Common myeloid progenitor, CD34-positive (primary cell): ENCODE measurements around the gene KIF17.
A peak's percentile ranks its signal among the peaks of the same experiment; 100 is the strongest.

Source experiments
- CTCF ChIA-PET: fragments of 350-600 bp; sonication (Branson Sonifier 250); formaldehyde crosslinking; loops from one replicate; lab custom pipeline; 2021; ENCODE audit warnings: antibody characterized with exemption; lab: Charles Lee
- POLR2A ChIA-PET: fragments of 350-600 bp; sonication (Branson Sonifier 250); formaldehyde crosslinking; loops from one replicate; lab custom pipeline; 2021; ENCODE audit warnings: antibody characterized with exemption; lab: Charles Lee
- DNase-seq, 3 donors: peaks; one replicate each; pipeline versions ENCODE4 v3.0.0 to v3.0.0-alpha.2; 2013
- H3K27ac ChIP-seq, 2 experiments: 1 replicate in 1 of 2; 2 replicates in 1 of 2; pipeline ENCODE4 v1.7.0; 2013; ENCODE audit warnings: inconsistent platforms in 2 of 2, low read length in 2 of 2, mild to moderate bottlenecking in 2 of 2, low read depth in 1 of 2, moderate library complexity in 1 of 2; ENCODE audit not compliant: severe bottlenecking in 2 of 2, insufficient read depth in 1 of 2, poor library complexity in 1 of 2
- H3K27me3 ChIP-seq, 5 experiments: replicated peaks in 2 of 5; 1 replicate in 3 of 5; 2 replicates in 2 of 5; pipeline versions ENCODE4 v1.6.1 to v1.7.0; 2013; ENCODE audit warnings: low read length in 4 of 5, mild to moderate bottlenecking in 2 of 5, moderate library complexity in 2 of 5, inconsistent platforms in 1 of 5; ENCODE audit not compliant: insufficient read depth in 5 of 5, control insufficient read depth in 4 of 5
- H3K36me3 ChIP-seq, 4 experiments: 1 replicate in 2 of 4; 2 replicates in 2 of 4; pipeline versions ENCODE4 v1.6.1 to v1.7.0; 2013; ENCODE audit warnings: low read length in 3 of 4, control low read depth in 1 of 4, mild to moderate bottlenecking in 1 of 4; ENCODE audit not compliant: control insufficient read depth in 4 of 4, insufficient read depth in 4 of 4
- H3K4me1 ChIP-seq, 4 experiments: 1 replicate in 3 of 4; 2 replicates in 1 of 4; pipeline versions ENCODE4 v1.6.1 to v1.7.1; 2013; ENCODE audit warnings: low read length in 3 of 4, mild to moderate bottlenecking in 3 of 4, control low read depth in 1 of 4, inconsistent platforms in 1 of 4, moderate library complexity in 1 of 4; ENCODE audit not compliant: control insufficient read depth in 4 of 4, insufficient read depth in 4 of 4; ENCODE audit errors: control extremely low read depth in 1 of 4
- H3K4me3 ChIP-seq, 7 experiments: 1 replicate in 4 of 7; 2 replicates in 3 of 7; pipeline versions ENCODE4 v1.5.1 to v1.7.0; 2013; ENCODE audit warnings: mild to moderate bottlenecking in 7 of 7, low read length in 6 of 7, moderate library complexity in 6 of 7, inconsistent platforms in 2 of 7, low read depth in 2 of 7, control low read depth in 1 of 7; ENCODE audit not compliant: insufficient read depth in 4 of 7, control insufficient read depth in 1 of 7; ENCODE audit errors: extremely low read depth in 1 of 7
- H3K9me3 ChIP-seq, 5 experiments: 1 replicate in 4 of 5; 2 replicates in 1 of 5; pipeline versions ENCODE4 v1.6.1 to v1.7.1; 2013; ENCODE audit warnings: low read length in 4 of 5, mild to moderate bottlenecking in 2 of 5, inconsistent platforms in 1 of 5, low read depth in 1 of 5, moderate library complexity in 1 of 5; ENCODE audit not compliant: control insufficient read depth in 4 of 5, insufficient read depth in 2 of 5; ENCODE audit errors: control extremely low read depth in 1 of 5
- WGBS: methylation state at CpG from one replicate; pipeline ENCODE4 v1.1.5; 2013; ENCODE audit not compliant: insufficient coverage; 5-methylcytosine and 5-hydroxymethylcytosine counted together

The KIF17 gene

DNA sequence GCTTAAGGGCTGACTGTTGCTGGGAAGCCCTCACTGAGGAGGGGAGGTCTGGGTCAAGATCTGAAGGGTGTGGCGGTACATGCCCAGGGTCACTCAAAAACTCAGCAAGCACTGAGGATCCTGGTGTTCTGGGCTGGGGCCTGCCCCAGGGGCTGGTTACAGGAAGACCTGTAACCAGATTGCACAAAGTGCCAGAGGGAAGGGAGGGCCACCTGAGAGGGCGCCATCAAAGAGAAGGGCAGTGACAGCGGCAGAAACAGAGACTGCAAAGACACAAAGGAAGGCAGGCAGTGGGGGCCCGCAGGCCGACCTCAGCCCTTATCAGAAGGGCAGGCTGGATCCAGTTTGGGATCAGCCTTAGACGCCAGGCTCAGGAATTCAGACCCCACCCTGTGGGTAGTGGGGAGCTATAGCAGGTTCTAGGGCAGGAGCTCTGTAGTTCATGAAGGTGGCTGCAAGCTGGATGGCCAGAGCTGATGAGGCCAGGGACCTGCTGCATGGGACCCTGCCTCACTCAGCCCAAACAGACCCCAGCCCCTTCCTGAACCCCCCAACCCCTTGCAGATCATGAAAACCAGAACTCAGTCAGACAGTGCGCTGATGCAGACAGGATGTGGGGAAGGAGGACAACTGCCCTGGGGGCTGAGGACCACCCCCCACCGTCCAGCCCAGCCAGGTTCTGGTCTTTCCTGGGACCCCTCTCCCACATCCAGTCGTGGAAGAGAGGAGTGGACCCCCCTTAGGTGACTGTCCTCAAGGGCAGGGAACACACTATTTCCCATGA lies 10.8 kb upstream of the KIF17 start:
- CTCF ChIA-PET = interaction anchor here (1.0 to 1.8 kb wide), 5 partner anchors 10 to 33 kb away, joined by 3 to 11 read pairs (median 5); partner anchors contain the start of gene KIF17
- H3K27ac ChIP-seq = no peak overlapping the region
- no peaks in the 10 kb centered on the region for H3K36me3 ChIP-seq
- WGBS = 79% methylated on average over 8 of the region's 9 CpGs
- no peak for DNase-seq
- peaks cover 2 to 31% (median 18%) of the 10 kb centered on the region in 4 experiments for H3K4me1 ChIP-seq
- no peaks in the 10 kb centered on the region for H3K9me3 ChIP-seq
- H3K27me3 ChIP-seq = peaks cover 0 to 42% (median 24%) of the 10 kb centered on the region in 5 experiments
- H3K4me3 ChIP-seq = no peak overlapping the region
- POLR2A ChIA-PET = no interaction called here

DNA sequence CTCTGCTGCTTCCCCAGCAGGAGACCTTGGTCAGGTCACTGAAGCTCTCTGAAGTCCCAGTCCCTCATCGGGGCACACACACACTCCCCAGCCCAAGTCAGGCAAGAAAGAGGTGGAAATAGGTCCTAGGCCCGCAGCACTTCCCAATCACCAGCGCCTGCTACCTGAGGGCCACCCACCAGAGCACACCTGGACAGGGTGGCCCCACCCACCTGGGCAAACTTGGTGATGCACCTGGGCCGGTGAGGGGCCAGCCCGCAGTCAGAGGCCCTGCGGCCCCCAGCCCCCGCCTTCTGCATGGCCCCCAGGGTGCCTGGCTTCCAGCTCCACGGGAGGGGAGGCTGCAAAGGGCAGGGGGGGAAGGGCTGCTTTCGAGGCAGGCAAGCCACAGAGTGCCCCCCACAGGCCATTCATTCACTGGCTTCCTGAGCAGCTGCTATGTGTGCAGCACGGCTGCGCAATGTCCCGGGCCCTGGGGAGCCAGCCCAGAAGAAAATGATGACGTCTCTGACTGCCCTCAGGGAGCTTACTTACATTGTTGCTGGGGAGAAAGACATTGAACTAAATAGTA lies 10.0 kb upstream of the KIF17 start:
- H3K36me3 ChIP-seq = no peaks in the 10 kb centered on the region
- peaks cover 0 to 24% (median 11%) of the 10 kb centered on the region in 4 experiments for H3K4me1 ChIP-seq
- H3K27ac ChIP-seq = no peak overlapping the region
- H3K9me3 ChIP-seq = no peaks in the 10 kb centered on the region
- CTCF ChIA-PET = interaction anchor here (1.0 to 1.8 kb wide), 5 partner anchors 9 to 32 kb away, joined by 3 to 11 read pairs (median 5); partner anchors contain the start of gene KIF17
- POLR2A ChIA-PET = no interaction called here
- no peak overlapping the region for H3K4me3 ChIP-seq
- peaks cover 0 to 42% (median 24%) of the 10 kb centered on the region in 5 experiments for H3K27me3 ChIP-seq
- WGBS = 70% methylated on average over 9 of the region's 13 CpGs
- DNase-seq = peak in 2 of 3 donors; percentile 56 to 61

DNA sequence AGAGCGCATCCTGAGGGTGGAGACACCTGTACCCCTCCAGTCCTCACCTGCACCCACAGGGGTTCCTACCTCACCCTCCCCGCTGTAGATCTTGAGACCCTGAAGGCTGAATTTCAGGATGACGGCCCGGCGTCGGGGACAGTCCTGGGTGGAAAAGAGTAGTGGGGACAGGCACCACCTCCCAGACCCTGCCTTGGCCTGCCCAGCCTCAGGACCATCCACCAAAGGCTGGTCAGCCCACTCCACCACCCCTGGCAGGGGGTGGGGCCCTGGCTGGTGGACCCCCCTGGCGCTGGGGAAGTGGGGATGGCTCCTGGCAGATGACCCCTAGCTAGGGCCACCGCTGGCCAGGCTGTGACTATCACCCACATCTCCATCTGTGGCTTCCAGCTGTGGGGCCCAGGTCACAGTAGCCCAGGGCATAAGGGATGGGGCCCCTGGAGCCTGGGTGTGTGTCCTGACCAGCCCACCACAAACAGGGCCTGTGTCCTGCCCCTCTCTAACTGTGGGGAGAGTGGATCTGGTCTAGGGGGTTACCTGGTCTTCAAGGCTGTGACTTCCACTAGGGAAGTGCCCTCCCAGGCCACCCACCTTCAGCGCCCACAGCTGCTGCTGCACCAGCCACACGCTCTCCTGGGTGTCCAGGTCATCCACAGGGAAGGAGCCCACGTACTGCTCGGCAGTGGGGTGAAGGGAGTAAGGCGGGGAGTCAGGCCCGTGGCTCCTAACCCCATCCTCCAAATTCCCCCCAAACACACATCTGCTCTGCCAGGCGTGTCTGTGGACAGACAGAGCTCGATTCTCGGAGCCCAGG lies 9.3 kb upstream of the KIF17 start:
- no peaks in the 10 kb centered on the region for H3K36me3 ChIP-seq
- peaks cover 0 to 37% (median 22%) of the 10 kb centered on the region in 5 experiments for H3K27me3 ChIP-seq
- ChIA-PET POLR2A (interaction anchor here (0.8 kb wide), 1 partner anchor 9 kb away, joined by 3 read pairs; the partner anchor contains the start of gene KIF17), CTCF (interaction anchor here (0.6 to 1.8 kb wide), 5 partner anchors 9 to 195 kb away, joined by 3 to 11 read pairs (median 4); partner anchors contain the start of gene KIF17)
- H3K27ac ChIP-seq = no peak overlapping the region
- 100% methylated on average over 3 of the region's 17 CpGs for WGBS
- no peak for DNase-seq
- H3K4me3 ChIP-seq = no peak overlapping the region
- no peaks in the 10 kb centered on the region for H3K9me3 ChIP-seq
- H3K4me1 ChIP-seq = peaks cover 0 to 17% (median 4%) of the 10 kb centered on the region in 4 experiments

DNA sequence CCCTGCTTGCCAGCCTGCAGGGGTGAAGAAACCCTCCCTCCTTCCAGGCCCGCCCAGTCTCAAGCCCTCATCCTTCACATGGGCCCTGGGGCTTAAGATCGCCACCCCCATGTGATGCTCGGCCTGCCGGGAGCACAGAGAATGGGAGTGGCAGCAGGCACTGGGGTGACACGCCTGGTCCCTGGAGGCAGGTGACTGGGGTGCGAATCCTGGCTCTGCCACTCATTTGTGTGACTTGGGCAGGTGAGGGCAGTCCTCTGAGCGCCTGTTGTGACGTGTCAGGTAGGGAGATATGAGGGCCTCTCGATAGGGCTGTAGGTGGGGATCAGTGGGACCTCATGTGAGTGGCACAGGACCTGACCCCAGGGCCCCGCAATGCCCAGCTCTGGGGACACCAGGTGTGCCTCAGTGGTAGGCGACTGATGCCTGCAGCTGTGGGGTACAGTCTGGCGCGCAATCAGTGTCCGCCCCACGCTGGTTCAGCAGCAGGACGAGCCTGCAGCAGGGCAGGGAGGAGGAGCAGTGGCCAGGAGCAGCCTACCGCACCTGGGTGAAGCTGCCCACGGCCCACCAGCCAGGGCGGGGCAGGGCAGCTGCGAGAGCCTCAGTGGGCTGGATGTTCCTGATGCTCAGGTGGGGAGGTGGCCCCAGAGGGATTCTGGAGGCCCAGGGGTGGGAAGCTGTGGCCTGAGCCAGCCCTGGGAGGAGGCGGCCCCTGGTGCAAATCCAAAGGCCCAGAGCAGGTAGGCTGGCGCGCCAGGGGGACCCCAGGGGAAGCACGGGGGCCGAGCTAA lies 8.5 kb upstream of the KIF17 start:
- ChIA-PET POLR2A (interaction anchor here (0.8 kb wide), 1 partner anchor 9 kb away, joined by 3 read pairs; the partner anchor contains the start of gene KIF17), CTCF (interaction anchor here (0.6 to 2.3 kb wide), 2 partner anchors 29 to 196 kb away, joined by 3 to 7 read pairs; no protein-coding TSS in a partner anchor)
- 93% methylated on average over 17 of the region's 25 CpGs for WGBS
- H3K9me3 ChIP-seq = no peaks in the 10 kb centered on the region
- H3K4me3 ChIP-seq = no peak overlapping the region
- DNase-seq = no peak
- H3K4me1 ChIP-seq = peaks cover 0 to 9% (median under 1%) of the 10 kb centered on the region in 4 experiments
- H3K27ac ChIP-seq = no peak overlapping the region
- H3K36me3 ChIP-seq = no peaks in the 10 kb centered on the region
- peaks cover 0 to 30% (median 22%) of the 10 kb centered on the region in 5 experiments for H3K27me3 ChIP-seq

DNA sequence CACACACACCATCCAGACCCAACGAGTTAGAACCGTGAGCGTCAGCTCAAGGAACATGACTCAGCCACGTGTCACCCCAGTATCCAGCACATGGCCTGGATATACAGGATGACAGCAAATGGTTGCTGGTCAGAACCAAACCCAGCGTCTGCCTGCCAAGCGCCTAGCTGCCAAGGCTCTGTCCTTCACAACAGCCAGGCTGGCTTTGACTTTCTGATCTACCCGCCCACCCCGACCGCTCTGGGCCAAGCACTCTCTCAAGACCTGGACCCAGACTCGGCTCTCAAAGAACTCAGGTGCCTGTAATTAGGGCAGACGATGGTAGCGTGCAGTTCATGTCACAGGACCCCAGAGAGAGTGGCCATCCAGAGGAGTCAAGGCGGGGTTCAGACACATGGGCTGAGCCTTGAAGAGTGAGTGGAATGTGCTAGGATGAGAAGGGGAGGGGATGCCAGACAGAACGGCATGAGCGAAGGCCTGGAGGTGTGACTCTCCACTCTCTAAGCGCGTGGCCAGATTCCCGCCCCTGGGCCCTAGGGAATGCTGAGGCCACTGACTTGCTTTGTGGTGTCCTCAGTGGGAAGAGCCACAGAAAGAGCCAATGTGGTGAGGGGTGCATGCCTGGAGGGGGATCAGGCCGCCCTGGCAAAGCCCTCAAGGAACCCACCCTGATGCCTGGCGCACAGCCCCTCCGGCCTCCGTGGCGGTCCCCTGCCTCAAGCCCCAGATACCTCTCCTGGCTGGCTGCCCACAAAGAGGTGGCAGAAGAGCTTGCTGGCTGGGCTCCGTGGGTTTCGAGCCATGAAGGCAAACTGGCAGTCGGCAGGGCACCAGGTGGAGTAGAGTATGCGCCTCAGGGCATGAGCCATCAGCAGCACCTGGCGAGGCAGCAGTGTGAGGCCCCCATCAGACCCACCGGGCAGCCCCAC lies 7.6 kb upstream of the KIF17 start:
- Histone ChIP-seq H3K4me1 (peaks cover 0 to 7% (median 0%) of the 10 kb centered on the region in 4 experiments), H3K4me3 (no peak overlapping the region), H3K9me3 (no peaks in the 10 kb centered on the region), H3K27me3 (peaks cover 0 to 21% (median 14%) of the 10 kb centered on the region in 5 experiments), H3K27ac (no peak overlapping the region), H3K36me3 (no peaks in the 10 kb centered on the region)
- 91% methylated on average over 28 of the region's 29 CpGs for WGBS
- no peak for DNase-seq
- POLR2A ChIA-PET = no interaction called here
- CTCF ChIA-PET = interaction anchor here (1.3 to 2.3 kb wide), 3 partner anchors 23 to 29 kb away, joined by 3 to 7 read pairs (median 7); no protein-coding TSS in a partner anchor
